ENCODE data around the gene TRIM45.

DNA sequence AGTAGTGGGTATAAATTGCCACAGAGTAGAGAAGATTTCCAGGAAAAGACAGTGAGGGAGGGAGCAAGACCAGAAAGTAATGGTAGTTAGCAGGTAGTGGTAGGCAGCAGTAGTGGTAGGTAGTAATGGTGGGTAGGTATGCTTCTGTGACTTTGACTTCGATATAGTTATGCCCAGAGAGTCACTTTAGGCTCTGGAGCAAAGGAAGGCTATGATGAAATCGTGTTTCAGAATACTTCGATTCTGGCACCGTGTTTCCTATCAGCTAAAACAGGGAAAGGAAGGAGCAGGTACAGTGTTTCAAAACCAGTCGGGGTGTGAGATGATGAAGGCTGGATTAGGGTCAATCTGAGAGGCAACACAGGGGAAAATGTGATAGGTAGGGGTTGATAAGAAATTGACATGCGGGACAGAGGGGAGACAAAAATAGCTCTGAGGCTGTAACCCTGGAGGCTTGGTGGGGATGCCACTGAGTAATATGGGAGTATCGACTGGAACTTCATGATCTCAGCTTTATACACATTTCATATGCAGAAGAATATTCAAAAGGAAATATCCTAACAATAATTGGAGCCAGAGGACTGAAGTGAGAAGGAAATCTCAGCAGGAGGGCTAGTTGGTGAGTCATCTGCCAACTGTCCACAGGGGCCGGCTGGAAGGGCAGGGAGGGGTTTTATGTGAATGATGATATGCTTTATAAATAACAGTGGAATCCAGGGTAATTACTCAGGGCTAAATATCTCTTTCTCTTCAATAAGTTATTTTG is 25.2 kb upstream of the TRIM45 start:
- TF ChIP-seq POLR2A (IDR thresholded peaks at IDR 0.05): no peak
- TF ChIP-seq, protein P1, sequence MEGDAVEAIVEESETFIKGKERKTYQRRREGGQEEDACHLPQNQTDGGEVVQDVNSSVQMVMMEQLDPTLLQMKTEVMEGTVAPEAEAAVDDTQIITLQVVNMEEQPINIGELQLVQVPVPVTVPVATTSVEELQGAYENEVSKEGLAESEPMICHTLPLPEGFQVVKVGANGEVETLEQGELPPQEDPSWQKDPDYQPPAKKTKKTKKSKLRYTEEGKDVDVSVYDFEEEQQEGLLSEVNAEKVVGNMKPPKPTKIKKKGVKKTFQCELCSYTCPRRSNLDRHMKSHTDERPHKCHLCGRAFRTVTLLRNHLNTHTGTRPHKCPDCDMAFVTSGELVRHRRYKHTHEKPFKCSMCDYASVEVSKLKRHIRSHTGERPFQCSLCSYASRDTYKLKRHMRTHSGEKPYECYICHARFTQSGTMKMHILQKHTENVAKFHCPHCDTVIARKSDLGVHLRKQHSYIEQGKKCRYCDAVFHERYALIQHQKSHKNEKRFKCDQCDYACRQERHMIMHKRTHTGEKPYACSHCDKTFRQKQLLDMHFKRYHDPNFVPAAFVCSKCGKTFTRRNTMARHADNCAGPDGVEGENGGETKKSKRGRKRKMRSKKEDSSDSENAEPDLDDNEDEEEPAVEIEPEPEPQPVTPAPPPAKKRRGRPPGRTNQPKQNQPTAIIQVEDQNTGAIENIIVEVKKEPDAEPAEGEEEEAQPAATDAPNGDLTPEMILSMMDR (IDR thresholded peaks at IDR 0.05): no peak
